ENCODE measurements around the gene SSBP2. TPM values are rescaled to one million over a fixed set of nuclear protein-coding genes. Genes with fewer than 3 reads are reported as not detected.

The SSBP2 gene
- total RNA-seq, 3 donors from 2014 or later, result 17.5 to 77.9 (median 20.9) TPM

- Histone ChIP-seq H3K4me1 (ENCODE audit: low read depth) (no peaks in the 10 kb centered on the region), H3K9me3 (no peaks in the 10 kb centered on the region), H3K36me3 (ENCODE audit: low read depth) (no peaks in the 10 kb centered on the region), H3K4me3 (no peak overlapping the region)
- DNase-seq, result no peak
- no peak for ATAC-seq
- TF ChIP-seq, protein P1, sequence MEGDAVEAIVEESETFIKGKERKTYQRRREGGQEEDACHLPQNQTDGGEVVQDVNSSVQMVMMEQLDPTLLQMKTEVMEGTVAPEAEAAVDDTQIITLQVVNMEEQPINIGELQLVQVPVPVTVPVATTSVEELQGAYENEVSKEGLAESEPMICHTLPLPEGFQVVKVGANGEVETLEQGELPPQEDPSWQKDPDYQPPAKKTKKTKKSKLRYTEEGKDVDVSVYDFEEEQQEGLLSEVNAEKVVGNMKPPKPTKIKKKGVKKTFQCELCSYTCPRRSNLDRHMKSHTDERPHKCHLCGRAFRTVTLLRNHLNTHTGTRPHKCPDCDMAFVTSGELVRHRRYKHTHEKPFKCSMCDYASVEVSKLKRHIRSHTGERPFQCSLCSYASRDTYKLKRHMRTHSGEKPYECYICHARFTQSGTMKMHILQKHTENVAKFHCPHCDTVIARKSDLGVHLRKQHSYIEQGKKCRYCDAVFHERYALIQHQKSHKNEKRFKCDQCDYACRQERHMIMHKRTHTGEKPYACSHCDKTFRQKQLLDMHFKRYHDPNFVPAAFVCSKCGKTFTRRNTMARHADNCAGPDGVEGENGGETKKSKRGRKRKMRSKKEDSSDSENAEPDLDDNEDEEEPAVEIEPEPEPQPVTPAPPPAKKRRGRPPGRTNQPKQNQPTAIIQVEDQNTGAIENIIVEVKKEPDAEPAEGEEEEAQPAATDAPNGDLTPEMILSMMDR (IDR thresholded peaks at IDR 0.05), result no peak
- intact Hi-C loops (cut with DNase I, micrococcal nuclease), result no loop called here
Observed at GRCh38 chr5:81553567-81554212, 197.2 kb downstream of the SSBP2 start.

DNA sequence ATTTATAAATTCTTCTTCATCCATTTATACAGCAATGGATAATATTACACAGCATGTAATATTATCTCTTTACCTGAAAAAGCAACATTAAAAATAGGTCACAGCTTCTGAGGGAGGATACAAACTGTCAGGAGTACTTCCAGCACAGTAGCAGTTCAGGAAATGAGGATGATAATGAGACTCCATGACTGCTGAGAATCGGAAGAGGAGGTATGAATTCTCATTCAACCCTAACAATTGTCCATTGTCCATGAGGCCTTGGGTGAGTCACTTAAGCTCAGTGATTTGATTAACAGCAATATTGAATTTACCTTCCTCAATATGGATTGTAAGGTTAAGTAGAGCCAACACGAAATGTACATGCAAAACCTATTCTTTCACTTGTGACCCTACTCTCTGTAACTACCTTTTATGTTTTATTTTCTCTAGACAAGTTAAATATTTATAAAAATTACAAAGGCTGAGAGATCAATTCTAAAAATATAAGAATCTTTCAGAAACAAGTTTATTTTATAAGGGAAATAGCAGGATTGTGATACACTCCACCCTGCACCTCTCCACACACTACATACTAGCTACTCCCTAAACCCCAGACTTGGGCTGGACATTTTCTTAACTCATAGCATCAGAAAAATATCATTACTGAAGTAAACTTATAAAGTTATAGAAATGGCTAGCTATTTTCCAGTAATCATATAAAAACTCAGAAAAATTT is 197.9 kb downstream of the SSBP2 start:
- no peak overlapping the region for H3K4me3 ChIP-seq
- intact Hi-C loops (cut with DNase I, micrococcal nuclease), result no loop called here
- TF ChIP-seq, protein P1 (IDR thresholded peaks at IDR 0.05), result no peak
- DNase-seq, result no peak
- no peak for ATAC-seq
- H3K36me3 ChIP-seq (ENCODE audit: low read depth), result no peaks in the 10 kb centered on the region
- H3K9me3 ChIP-seq, result no peaks in the 10 kb centered on the region
- H3K4me1 ChIP-seq (ENCODE audit: low read depth), result no peaks in the 10 kb centered on the region

DNA sequence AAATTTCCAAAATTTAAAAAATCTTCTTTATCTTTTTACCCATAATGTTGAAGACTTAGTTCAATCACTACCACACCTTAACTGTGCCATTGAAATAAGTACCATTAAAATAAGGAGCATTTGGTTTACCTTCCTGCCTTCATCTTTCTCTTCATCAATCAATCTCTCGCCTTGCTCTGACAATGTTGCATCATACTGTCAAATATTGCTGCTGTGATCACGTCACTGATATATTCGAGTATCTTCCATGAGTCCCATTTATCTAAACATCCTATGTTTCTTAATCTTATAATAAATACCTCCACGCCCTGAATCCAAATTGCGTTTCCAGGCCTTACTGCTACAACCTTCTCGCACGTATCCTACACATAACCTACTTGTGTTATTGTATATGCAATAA is 201.8 kb downstream of the SSBP2 start:
- H3K4me3 ChIP-seq, result no peak overlapping the region
- no peaks in the 10 kb centered on the region for H3K36me3 ChIP-seq (ENCODE audit: low read depth)
- H3K4me1 ChIP-seq (ENCODE audit: low read depth), result no peaks in the 10 kb centered on the region
- DNase-seq (no peak), ATAC-seq (no peak)
- intact Hi-C loops (cut with DNase I, micrococcal nuclease), result no loop called here
- TF ChIP-seq, protein P1 (IDR thresholded peaks at IDR 0.05), result no peak
- no peaks in the 10 kb centered on the region for H3K9me3 ChIP-seq

DNA sequence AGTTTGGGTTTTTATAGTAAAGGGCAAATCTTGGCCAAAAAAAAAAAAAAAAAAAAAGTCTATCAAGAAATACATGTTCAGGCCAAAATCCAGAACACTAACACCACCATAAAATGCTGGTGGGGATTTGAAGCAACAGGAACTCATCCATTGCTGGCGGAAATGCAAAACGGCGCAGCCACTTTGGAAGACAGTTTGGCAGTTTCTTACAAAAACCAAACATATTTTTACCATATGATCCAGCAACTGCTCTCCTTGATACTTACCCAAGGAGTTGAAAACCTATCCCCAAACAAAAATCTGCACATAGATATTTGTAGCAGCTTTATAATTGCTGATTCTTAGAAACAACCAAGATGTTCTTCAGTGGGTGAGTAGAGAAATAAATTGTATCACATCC is 203.9 kb downstream of the SSBP2 start:
- no peak for ATAC-seq

GRCh38 chr5:81545911-81546310 is 205.0 kb downstream of the SSBP2 start:
- DNase-seq (no peak), ATAC-seq (no peak)
- TF ChIP-seq, protein P1 (IDR thresholded peaks at IDR 0.05), result no peak
- no peaks in the 10 kb centered on the region for H3K4me1 ChIP-seq (ENCODE audit: low read depth)
- intact Hi-C loops (cut with DNase I, micrococcal nuclease), result no loop called here
- H3K9me3 ChIP-seq, result no peaks in the 10 kb centered on the region
- H3K4me3 ChIP-seq, result no peak overlapping the region
- H3K36me3 ChIP-seq (ENCODE audit: low read depth), result no peaks in the 10 kb centered on the region

More for the DNA sequence above, 203.9 kb downstream of the SSBP2 start:
- TF ChIP-seq, protein P1 (IDR thresholded peaks at IDR 0.05), result no peak
- H3K36me3 ChIP-seq (ENCODE audit: low read depth), result no peaks in the 10 kb centered on the region
- DNase-seq, result no peak
- intact Hi-C loops (cut with DNase I, micrococcal nuclease), result no loop called here
- H3K4me3 ChIP-seq, result no peak overlapping the region
- H3K4me1 ChIP-seq (ENCODE audit: low read depth), result no peaks in the 10 kb centered on the region
- no peaks in the 10 kb centered on the region for H3K9me3 ChIP-seq
